ENCODE data around the gene IFTAP. TPM values are rescaled to one million over a fixed set of nuclear protein-coding genes. Genes with fewer than 3 reads are reported as not detected.
A peak's percentile ranks its signal among the peaks of the same experiment; 100 is the strongest.
"Not testable (repeated sequence)": the region's sequence is repeated elsewhere in the genome, so short reads cannot be mapped to it uniquely, and the experiment has no call there.

IFTAP gene, protein sequence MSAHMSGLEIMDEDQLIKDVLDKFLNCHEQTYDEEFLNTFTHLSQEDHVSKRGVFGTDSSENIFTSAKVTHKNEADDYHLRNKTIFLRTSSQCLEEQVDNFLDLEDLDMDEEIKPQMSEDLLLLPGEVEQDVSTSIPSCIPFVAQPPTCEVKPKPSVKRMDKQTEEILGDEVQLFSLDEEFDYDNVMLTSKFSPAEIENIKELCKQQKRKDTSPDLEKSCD
- total RNA-seq = 10 to 100 TPM; 14.7 to 15.6 TPM
- long read RNA-seq, donor 1, partial matches to known transcripts = 1 of 1 reads
- long read RNA-seq, donor 1, other reads (novel, unspliced or antisense) = 0 of 1 reads
- long read RNA-seq, donor 2, transcript C11orf74-208 (6 exons, 694 nt) = minor isoform, 5 of 19 reads
- long read RNA-seq, donor 2, transcript C11orf74-201 (6 exons, 863 nt) = major isoform, 6 of 19 reads
- long read RNA-seq, donor 2, partial matches to known transcripts = 0 of 19 reads
- long read RNA-seq, donor 2, other reads (novel, unspliced or antisense) = 6 of 19 reads

DNA sequence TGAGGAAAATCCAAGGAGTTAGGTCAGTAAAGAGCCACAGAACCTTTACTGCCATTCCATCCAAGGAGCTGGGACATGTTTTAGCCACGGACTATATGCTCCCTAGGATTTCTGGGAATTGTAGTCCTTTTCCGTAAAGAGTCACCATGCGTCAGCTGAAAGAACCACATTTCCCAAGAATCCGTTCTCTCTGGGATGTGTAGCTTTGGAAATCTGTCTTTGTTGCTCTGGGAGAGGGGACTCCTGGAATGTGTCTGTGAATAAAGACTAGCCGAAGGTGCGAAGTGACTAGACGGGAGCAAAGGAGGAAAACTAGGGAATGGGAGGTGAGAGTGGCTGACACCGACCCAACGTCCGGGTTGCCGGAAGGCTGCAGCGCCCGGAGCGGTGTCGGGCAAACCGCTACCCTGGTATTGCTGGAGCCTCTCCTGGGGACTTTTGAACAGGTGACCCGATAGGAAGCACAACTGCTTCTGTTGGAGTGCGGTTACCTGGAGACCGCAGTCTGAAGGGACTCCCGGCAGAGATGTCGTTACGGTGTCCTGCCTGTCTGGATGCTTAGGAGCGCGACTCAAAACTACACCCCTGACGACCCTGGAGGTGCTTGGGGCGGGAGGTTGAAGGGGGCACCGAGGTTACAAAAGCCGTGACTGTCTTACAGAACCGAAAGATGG, at the start of gene IFTAP:
Gene IFTAP, plus strand, starts transcription at position 187 of the 674 bp plus-strand sequence. CDS start 15,602 bp downstream, outside the sequence.
- intact Hi-C loops (cut with DNase I) = no loop called here
- peak; percentile 79 for DNase-seq (ENCODE audit: low spot score)

GRCh38 chr11:36550385-36551115, 43.8 kb upstream of the IFTAP start:
- intact Hi-C loops (cut with DNase I) = no loop called here
- no peak for DNase-seq (ENCODE audit: low spot score)

- intact Hi-C loops (cut with DNase I); DNase-seq (ENCODE audit: low spot score): not testable (repeated sequence)
These were observed 36.9 kb upstream of the IFTAP start for GRCh38 chr11:36557390-36557789.

DNA sequence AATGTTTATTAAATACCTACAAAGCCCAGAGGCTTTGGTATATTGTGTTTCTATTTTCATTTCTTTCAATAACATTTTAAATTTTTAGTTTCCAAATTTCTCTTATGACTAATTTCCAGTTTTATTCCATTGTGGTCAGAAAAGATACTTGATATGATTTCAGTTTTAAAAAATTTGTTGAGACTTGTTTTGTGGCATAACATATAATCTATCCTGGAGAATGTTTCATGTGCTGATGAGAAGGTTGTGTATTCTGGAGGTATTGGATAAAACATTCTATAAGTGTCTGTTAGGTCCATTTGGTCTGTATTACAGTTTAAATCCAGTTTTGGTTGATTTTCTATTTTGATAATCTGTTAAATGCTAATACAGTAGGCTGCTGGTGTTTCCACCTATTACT, 36.3 kb upstream of the IFTAP start:
- intact Hi-C loops (cut with DNase I) = no loop called here

GRCh38 chr11:36558571-36559413, 35.5 kb upstream of the IFTAP start:
- no peak for DNase-seq (ENCODE audit: low spot score)
- intact Hi-C loops (cut with DNase I) = no loop called here

More for the DNA sequence above, 36.3 kb upstream of the IFTAP start:
- DNase-seq (ENCODE audit: low spot score) = no peak

DNA sequence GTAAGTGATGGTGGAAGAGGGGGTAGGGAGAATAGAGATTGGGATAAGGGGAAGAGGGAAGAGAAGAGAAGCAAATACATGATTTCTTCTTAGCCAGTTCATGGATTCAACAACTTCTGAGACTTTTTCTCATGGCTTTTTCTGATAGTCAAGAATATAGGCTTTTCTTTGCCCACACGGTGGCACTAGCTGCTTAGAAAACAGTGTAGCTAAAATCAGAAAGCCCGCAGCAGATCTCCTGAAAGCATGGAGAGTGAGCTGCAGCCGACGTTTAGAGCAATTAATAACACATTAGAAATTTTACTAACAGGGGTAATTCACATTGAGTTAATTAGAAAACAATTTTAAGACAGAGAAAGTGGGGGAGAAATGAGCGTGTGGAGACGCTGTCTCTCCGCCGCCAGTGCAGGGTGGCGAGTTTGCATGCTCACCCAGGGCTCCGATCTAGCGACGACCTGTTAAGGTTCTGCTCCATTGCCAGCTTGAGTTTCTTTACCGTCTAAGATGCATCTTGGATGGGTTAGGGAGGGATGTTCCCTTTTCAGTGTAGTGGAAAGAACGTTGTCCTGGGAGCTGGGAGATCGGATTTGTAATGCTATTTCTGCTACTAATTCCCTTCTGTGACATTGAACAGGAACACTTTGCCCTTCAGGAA, 29.8 kb upstream of the IFTAP start:
- intact Hi-C loops (cut with DNase I) = loop anchor here (10.0 kb wide), 2 partner anchors 100 to 110 kb away; no protein-coding TSS in a partner anchor

DNA sequence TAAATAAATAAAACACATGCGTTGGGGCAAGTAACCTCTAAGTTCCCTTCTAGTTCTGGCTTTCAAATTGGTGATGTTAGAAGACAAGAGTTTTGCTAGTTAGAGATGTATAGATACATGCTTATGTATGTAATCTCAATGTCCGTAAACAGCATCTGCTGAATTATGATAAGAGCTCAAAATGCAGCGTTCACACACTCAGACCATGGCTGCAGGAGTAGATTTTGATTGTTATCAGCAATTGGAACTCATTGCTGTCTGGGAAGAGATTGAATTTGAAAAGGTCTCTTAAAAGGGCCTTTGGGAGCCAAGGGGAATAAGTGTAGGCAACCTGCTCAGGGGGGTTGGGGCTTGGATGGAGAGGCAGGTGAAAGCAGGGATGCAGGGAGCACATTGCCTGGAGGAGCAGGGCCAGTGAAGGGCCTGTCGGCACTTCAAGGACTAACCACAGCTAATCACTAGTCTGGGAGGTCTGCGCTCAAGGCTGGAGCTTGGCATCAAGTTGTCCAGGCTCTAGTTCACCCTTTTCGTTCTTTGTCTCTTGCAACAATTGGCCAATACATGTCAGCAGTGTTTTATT, 29.2 kb upstream of the IFTAP start:
- intact Hi-C loops (cut with DNase I) = loop anchor here (10.0 kb wide), 2 partner anchors 100 to 110 kb away; no protein-coding TSS in a partner anchor
- DNase-seq (ENCODE audit: low spot score) = no peak

More for the DNA sequence above, 29.8 kb upstream of the IFTAP start:
- no peak for DNase-seq (ENCODE audit: low spot score)

DNA sequence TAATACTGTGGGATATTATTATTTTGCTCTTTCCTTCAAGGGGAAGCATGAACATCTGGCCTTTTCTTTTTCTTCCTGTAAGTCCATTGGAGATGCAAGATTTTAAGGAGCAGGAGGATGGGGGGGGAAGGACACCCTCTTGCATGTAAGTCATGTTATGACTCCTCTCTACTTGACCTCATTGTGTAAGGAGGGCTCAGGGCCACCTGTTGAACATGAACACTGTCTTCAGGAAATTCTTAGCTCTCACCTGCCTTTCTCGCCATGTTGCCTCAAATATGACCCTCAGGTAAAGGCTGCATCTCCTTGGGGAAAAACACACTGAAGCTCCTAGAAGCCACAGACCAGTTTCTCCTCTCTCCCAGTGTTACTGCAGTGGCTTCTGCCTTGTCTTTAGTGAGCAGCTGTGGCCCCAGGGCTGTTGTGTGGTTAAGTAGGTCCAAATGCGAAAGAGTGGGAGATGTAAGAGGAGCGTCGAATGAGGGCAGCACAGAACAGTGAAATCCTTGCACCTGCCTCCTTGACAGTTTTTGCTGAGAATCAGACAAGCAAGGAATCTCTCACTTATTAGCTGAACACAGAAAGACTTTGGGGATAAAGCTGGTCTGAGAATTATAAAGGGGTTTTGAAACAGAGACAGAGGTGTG, 27.8 kb upstream of the IFTAP start:
- no peak for DNase-seq (ENCODE audit: low spot score)
- intact Hi-C loops (cut with DNase I) = loop anchor here (10.0 kb wide), 2 partner anchors 98 to 108 kb away; no protein-coding TSS in a partner anchor

DNA sequence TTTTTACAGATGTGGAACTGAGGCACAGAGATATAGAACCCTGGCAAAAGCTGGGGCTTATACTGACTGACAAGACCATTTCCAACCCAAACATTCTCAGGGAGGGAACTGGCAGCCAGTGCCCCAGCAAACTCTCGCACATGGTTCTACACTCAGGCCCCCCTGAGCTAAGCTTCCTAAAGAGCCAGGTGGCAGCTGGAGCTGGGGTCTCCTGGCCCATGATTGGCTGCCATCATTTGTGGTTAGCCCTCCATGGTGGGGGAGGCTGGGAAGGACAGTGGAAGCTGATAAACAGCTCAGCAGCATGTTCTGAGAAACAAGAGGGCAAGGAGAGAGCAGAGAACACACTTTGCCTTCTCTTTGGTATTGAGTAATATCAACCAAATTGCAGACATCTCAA, 26.6 kb upstream of the IFTAP start, which contains the start of gene RAG1:
Gene RAG1, plus strand, starts transcription at position 314 of the 400 bp plus-strand sequence. CDS start 5,298 bp downstream, outside the sequence.
- DNase-seq (ENCODE audit: low spot score) = no peak
- intact Hi-C loops (cut with DNase I) = loop anchor here (10.0 kb wide), 2 partner anchors 97 to 107 kb away; no protein-coding TSS in a partner anchor

DNA sequence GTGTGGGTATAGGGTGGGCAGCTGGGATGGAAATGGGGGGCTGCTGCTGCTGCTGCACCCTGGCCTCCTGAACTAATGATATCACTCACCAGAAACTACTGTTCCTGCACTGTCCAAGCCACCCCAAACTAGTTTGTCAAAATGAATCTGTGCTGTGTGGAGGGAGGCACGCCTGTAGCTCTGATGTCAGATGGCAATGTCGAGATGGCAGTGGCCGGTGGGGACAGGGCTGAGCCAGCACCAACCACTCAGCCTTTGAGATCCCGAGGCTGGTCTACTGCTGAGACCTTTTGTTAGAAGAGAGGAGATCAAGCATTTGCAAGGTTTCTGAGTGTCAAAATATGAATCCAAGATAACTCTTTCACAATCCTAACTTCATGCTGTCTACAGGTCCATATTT, 25.2 kb upstream of the IFTAP start:
- intact Hi-C loops (cut with DNase I) = loop anchor here (10.0 kb wide), 2 partner anchors 96 to 106 kb away; no protein-coding TSS in a partner anchor

GRCh38 chr11:36574486-36574885, 19.8 kb upstream of the IFTAP start:
- intact Hi-C loops (cut with DNase I) = no loop called here
- DNase-seq (ENCODE audit: low spot score) = no peak

More for the DNA sequence above, 25.2 kb upstream of the IFTAP start:
- no peak for DNase-seq (ENCODE audit: low spot score)

DNA sequence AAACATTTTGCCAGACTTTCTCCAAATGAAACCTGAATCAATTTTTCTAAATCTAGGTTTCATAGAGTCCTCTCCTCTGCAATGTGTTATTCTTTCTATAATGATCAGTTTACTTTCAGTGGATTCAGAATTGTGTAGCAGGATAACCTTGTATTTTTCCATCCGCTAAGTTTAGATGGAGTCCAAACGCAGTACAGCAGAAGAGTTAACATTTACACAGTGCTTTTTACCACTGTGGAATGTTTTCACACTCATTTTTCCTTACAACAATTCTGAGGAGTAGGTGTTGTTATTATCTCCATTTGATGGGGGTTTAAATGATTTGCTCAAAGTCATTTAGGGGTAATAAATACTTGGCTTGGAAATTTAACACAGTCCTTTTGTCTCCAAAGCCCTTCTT, 16.9 kb upstream of the IFTAP start:
- intact Hi-C loops (cut with DNase I) = no loop called here
- no peak for DNase-seq (ENCODE audit: low spot score)

DNA sequence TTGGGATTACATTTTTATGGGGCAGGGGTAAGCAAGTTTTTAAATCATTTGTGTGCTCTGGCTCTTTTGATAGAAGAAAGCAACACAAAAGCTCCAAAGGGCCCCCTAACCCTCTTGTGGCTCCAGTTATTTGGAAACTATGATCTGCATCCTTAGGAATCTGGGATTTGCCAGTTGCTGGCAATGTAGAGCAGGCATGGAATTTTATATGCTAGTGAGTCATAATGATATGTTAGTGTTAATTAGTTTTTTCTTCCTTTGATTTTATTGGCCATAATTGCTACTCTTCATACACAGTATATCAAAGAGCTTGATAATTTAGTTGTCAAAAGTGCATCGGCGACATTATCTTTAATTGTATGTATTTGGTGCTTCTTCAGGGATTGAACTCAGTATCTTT, 16.4 kb upstream of the IFTAP start:
- intact Hi-C loops (cut with DNase I) = no loop called here
- no peak for DNase-seq (ENCODE audit: low spot score)

- intact Hi-C loops (cut with DNase I) = no loop called here
- no peak for DNase-seq (ENCODE audit: low spot score)
These were observed 15.8 kb upstream of the IFTAP start for GRCh38 chr11:36578458-36578857.

- DNase-seq (ENCODE audit: low spot score) = no peak
- intact Hi-C loops (cut with DNase I) = loop anchor here in 1 of 2 donors (5.0 kb wide), 1 partner anchor 1334 kb away; no protein-coding TSS in a partner anchor
These were observed 12.8 kb upstream of the IFTAP start for GRCh38 chr11:36581536-36581935.

DNA sequence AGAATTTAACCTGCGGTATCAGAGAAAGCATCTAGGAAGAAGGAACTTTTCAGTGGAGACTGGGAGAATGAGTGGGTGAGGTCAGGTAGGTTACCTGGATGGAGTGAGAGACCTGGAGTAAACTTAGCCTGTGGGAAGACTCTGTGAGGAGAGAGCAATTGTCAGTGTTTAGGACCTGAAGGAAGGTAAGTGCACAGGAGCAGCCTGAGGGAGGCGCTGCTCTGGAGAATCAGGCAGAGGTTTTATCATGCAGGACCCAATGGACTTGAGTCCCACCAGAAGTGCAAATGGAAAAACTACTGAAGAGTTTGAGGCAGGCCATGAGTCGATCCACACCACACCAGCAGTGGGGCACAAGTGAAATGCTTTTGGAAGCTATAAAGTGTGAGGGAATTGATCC, 10.6 kb upstream of the IFTAP start:
- intact Hi-C loops (cut with DNase I) = loop anchor here in 1 of 2 donors (5.0 kb wide), 1 partner anchor 1336 kb away; no protein-coding TSS in a partner anchor

GRCh38 chr11:36586543-36586942, 7.8 kb upstream of the IFTAP start:
- intact Hi-C loops (cut with DNase I) = no loop called here
- DNase-seq (ENCODE audit: low spot score) = no peak

More for the DNA sequence above, 10.6 kb upstream of the IFTAP start:
- no peak for DNase-seq (ENCODE audit: low spot score)
